ENCODE measurements around the gene MED23. TPM values are rescaled to one million over a fixed set of nuclear protein-coding genes. Genes with fewer than 3 reads are reported as not detected.

The MED23 gene
- total and polyA plus RNA-seq, 2 experiments from 2014 or later = 16.9 to 35.7 TPM

DNA sequence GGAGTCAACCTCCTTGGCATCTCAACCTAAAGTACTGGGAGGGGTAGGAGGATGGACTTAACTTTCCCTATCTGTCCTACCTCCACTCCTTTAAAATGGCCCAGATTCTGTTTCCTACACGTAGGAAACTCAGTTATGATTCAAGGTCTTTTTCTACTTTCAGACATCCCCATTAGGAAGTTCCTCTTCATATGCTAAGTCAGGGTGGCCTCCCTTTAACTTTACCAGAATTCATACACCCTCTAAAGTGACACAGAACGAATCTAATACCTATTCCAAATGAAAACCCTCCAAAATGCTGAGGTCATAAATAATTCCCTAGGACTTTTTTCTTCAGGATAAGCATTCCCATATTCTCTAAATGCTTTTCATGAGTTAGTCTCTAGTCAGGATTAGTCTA is 39.4 kb downstream of the MED23 start:
- Histone ChIP-seq H3K4me2 (ENCODE audit: unreplicated experiment) (no peak overlapping the region), H3K9ac (no peak overlapping the region), H2AFZ (no peak overlapping the region), H3K9me3 (ENCODE audit: low read depth) (no peaks in the 10 kb centered on the region), H3F3A (ENCODE audit: insufficient read depth) (no peaks in the 10 kb centered on the region), H3K79me2 (ENCODE audit: insufficient read depth) (no peaks in the 10 kb centered on the region), H3K27ac (no peak overlapping the region), H3K36me3 (ENCODE audit: low read depth) (peaks cover 72% of the 10 kb centered on the region), H3K27me3 (replicated peaks; ENCODE audit: insufficient read depth) (no peaks in the 10 kb centered on the region), H3K4me3 (no peak overlapping the region), H3K4me1 (ENCODE audit: insufficient read depth) (no peaks in the 10 kb centered on the region), H4K20me1 (ENCODE audit: insufficient read depth) (no peaks in the 10 kb centered on the region), H3K9me2 (ENCODE audit: insufficient read depth) (no peaks in the 10 kb centered on the region)
- in situ Hi-C loops (cut with MboI) = no loop called here
- TF ChIP-seq EZH2phosphoT487 (IDR thresholded peaks at IDR 0.05; ENCODE audit: insufficient read depth, low read depth) (no peak), EZH2 (IDR thresholded peaks at IDR 0.05; ENCODE audit: insufficient read depth, poor library complexity, severe bottlenecking) (no peak)
- 65 to 67% methylated on average over 2 of the region's 2 CpGs for WGBS, 2 experiments (ENCODE audit: low coverage in 1 of 2, low lambda C conversion rate in 2 of 2, missing lambda C conversion rate in 2 of 2)
- DNase-seq = no peak

DNA sequence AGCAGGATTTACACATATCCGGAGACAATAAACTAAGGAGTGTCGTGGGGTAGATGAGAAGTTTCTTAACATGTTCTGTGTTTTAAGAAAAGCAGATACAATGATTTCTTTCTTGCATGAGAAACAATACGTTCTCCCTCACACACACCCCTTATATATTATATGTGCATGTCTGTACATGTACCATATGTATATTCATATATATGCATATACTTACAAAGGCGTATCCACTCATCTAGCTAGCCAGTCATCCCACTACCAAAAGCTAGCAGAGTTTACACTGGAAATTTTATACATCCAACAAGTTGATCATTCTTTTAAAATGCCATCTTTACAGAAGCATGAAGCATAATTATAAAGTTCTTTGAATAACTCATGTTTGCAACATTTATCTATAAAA is 40.1 kb downstream of the MED23 start:
- DNase-seq = no peak
- WGBS, 2 experiments (ENCODE audit: low coverage in 1 of 2, low lambda C conversion rate in 2 of 2, missing lambda C conversion rate in 2 of 2) = 84 to 90% methylated on average over 4 of the region's 4 CpGs
- H3K9me3 ChIP-seq (ENCODE audit: low read depth) = no peaks in the 10 kb centered on the region
- H4K20me1 ChIP-seq (ENCODE audit: insufficient read depth) = no peaks in the 10 kb centered on the region
- peaks cover 74% of the 10 kb centered on the region for H3K36me3 ChIP-seq (ENCODE audit: low read depth)
- H3K9me2 ChIP-seq (ENCODE audit: insufficient read depth) = no peaks in the 10 kb centered on the region
- H3F3A ChIP-seq (ENCODE audit: insufficient read depth) = no peaks in the 10 kb centered on the region
- no peak overlapping the region for H3K4me3 ChIP-seq
- TF ChIP-seq EZH2 (IDR thresholded peaks at IDR 0.05; ENCODE audit: insufficient read depth, poor library complexity, severe bottlenecking) (no peak), EZH2phosphoT487 (IDR thresholded peaks at IDR 0.05; ENCODE audit: insufficient read depth, low read depth) (no peak)
- H3K27ac ChIP-seq = no peak overlapping the region
- H3K4me2 ChIP-seq (ENCODE audit: unreplicated experiment) = no peak overlapping the region
- no peaks in the 10 kb centered on the region for H3K79me2 ChIP-seq (ENCODE audit: insufficient read depth)
- no peak overlapping the region for H3K9ac ChIP-seq
- no peaks in the 10 kb centered on the region for H3K27me3 ChIP-seq (replicated peaks; ENCODE audit: insufficient read depth)
- H3K4me1 ChIP-seq (ENCODE audit: insufficient read depth) = no peaks in the 10 kb centered on the region
- in situ Hi-C loops (cut with MboI) = no loop called here
- H2AFZ ChIP-seq = no peak overlapping the region

DNA sequence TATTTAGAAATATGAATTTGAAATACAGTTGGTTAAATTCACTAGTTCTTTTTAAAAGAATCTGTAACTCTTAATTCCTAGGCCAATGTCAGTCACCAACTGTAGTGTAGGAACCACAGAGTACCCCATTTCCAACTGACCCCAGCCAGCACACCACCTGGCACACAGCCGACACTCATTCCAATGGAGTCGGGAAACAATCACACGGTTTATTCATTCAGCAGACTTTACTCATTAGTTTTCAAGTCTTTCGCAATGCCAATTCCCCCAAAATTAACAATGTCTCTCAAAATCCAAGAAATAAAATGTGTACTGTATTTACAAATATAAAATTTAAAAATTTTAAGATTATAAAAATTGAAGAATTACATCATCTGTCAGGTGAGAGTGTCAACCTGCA is 41.5 kb downstream of the MED23 start:
- H3K36me3 ChIP-seq (ENCODE audit: low read depth) = peaks cover 71% of the 10 kb centered on the region
- DNase-seq = no peak
- no peaks in the 10 kb centered on the region for H3K9me3 ChIP-seq (ENCODE audit: low read depth)
- 62 to 69% methylated on average over 4 of the region's 4 CpGs for WGBS, 2 experiments (ENCODE audit: low coverage in 1 of 2, low lambda C conversion rate in 2 of 2, missing lambda C conversion rate in 2 of 2)
- no peaks in the 10 kb centered on the region for H3K27me3 ChIP-seq (replicated peaks; ENCODE audit: insufficient read depth)
- TF ChIP-seq EZH2phosphoT487 (IDR thresholded peaks at IDR 0.05; ENCODE audit: insufficient read depth, low read depth) (no peak), EZH2 (IDR thresholded peaks at IDR 0.05; ENCODE audit: insufficient read depth, poor library complexity, severe bottlenecking) (no peak)
- in situ Hi-C loops (cut with MboI) = no loop called here
- no peak overlapping the region for H3K4me3 ChIP-seq
- no peak overlapping the region for H2AFZ ChIP-seq
- no peaks in the 10 kb centered on the region for H3K79me2 ChIP-seq (ENCODE audit: insufficient read depth)
- no peaks in the 10 kb centered on the region for H3K4me1 ChIP-seq (ENCODE audit: insufficient read depth)
- H3K9me2 ChIP-seq (ENCODE audit: insufficient read depth) = no peaks in the 10 kb centered on the region
- no peaks in the 10 kb centered on the region for H4K20me1 ChIP-seq (ENCODE audit: insufficient read depth)
- no peak overlapping the region for H3K9ac ChIP-seq
- H3K27ac ChIP-seq = no peak overlapping the region
- H3F3A ChIP-seq (ENCODE audit: insufficient read depth) = no peaks in the 10 kb centered on the region
- no peak overlapping the region for H3K4me2 ChIP-seq (ENCODE audit: unreplicated experiment)

DNA sequence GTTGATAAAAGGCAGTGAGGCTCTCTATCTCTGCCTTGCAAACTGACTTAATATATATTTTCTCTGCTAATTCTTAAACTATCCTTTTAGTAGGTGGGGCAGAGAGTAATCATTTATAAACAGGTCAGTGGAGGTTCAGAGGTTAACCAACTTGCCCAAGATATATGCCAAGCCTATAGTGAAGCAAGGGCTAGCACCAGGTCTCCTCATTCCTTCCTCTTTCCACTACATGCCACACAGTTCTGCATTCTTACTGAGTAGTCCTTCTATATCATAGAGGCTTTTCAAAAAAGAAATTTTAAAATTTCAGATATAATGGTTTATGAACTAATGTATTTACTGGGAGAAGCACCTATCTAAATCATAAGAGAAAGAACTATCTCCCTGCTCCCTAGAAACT is 46.5 kb downstream of the MED23 start:
- Histone ChIP-seq H3F3A (ENCODE audit: insufficient read depth) (no peaks in the 10 kb centered on the region), H3K36me3 (ENCODE audit: low read depth) (peaks cover 54% of the 10 kb centered on the region), H4K20me1 (ENCODE audit: insufficient read depth) (no peaks in the 10 kb centered on the region)

DNA sequence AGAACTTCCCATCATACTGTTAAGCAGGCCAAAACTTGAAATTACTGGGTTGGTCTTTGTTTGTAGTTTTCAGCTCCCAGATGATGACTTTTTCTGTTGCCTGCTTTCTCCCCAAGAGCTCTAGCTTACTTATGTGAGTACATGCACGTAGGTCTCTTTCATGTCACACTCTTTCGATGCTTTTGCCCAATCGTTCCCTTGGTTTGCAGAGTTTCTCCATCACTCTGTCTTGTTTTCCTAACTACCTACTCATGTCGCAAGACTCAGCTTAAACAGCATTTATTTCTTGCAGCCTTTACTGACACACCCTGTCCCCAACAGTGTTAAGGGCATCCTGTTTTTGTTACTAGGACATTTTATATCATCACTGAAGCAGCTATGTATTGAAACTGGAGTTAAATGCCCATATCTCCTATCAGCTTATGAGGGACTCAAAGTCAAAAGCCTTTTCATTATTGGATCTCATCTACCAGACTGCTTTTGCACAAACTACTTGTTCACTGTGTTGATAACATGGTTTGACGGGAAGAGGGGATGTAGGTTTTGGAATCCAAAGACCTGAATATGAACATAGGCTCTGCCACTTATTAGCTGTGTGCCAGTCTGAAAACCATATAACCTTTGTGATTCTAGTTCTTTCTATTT is 52.1 kb downstream of the MED23 start:
- in situ Hi-C loops (cut with MboI) = no loop called here
- Histone ChIP-seq H4K20me1 (ENCODE audit: insufficient read depth) (no peaks in the 10 kb centered on the region), H3K27me3 (replicated peaks; ENCODE audit: insufficient read depth) (no peaks in the 10 kb centered on the region), H3K27ac (no peak overlapping the region), H3F3A (ENCODE audit: insufficient read depth) (no peaks in the 10 kb centered on the region), H3K9ac (no peak overlapping the region), H3K9me3 (ENCODE audit: low read depth) (no peaks in the 10 kb centered on the region), H3K4me2 (ENCODE audit: unreplicated experiment) (no peak overlapping the region), H3K79me2 (ENCODE audit: insufficient read depth) (no peaks in the 10 kb centered on the region), H3K36me3 (ENCODE audit: low read depth) (peaks cover 17% of the 10 kb centered on the region; the same call in 1 of the 2 replicates), H3K9me2 (ENCODE audit: insufficient read depth) (no peaks in the 10 kb centered on the region), H3K4me1 (ENCODE audit: insufficient read depth) (no peaks in the 10 kb centered on the region), H3K4me3 (no peak overlapping the region), H2AFZ (no peak overlapping the region)
- TF ChIP-seq EZH2 (IDR thresholded peaks at IDR 0.05; ENCODE audit: insufficient read depth, poor library complexity, severe bottlenecking) = no peak
- no peak for TF ChIP-seq EZH2phosphoT487 (IDR thresholded peaks at IDR 0.05; ENCODE audit: insufficient read depth, low read depth)
- no peak for DNase-seq
- WGBS, 2 experiments (ENCODE audit: low coverage in 1 of 2, low lambda C conversion rate in 2 of 2, missing lambda C conversion rate in 2 of 2) = 97 to 100% methylated on average over 5 of the region's 5 CpGs

More for the DNA sequence above, 46.5 kb downstream of the MED23 start:
- Histone ChIP-seq H3K4me1 (ENCODE audit: insufficient read depth) (no peaks in the 10 kb centered on the region), H2AFZ (no peak overlapping the region), H3K27me3 (replicated peaks; ENCODE audit: insufficient read depth) (no peaks in the 10 kb centered on the region), H3K79me2 (ENCODE audit: insufficient read depth) (no peaks in the 10 kb centered on the region), H3K27ac (no peak overlapping the region), H3K9ac (no peak overlapping the region), H3K9me2 (ENCODE audit: insufficient read depth) (no peaks in the 10 kb centered on the region), H3K4me3 (no peak overlapping the region), H3K9me3 (ENCODE audit: low read depth) (no peaks in the 10 kb centered on the region), H3K4me2 (ENCODE audit: unreplicated experiment) (no peak overlapping the region)
- no peak for DNase-seq
- in situ Hi-C loops (cut with MboI) = no loop called here
- TF ChIP-seq EZH2 (IDR thresholded peaks at IDR 0.05; ENCODE audit: insufficient read depth, poor library complexity, severe bottlenecking) (no peak), EZH2phosphoT487 (IDR thresholded peaks at IDR 0.05; ENCODE audit: insufficient read depth, low read depth) (no peak)
